Effector memory CD4-positive, alpha-beta T cell (primary cell): ENCODE measurements around the gene PPP1R16B.

ENCODE experiments used
- DNase-seq, 3 donors: peaks; one replicate each; pipeline ENCODE4 v3.0.0-alpha.2; 2020
- H3K27ac ChIP-seq: 2 replicates; pipeline ENCODE4 v1.7.0; 2013; ENCODE audit warnings: mild to moderate bottlenecking, low read length, moderate library complexity; ENCODE audit not compliant: insufficient read depth, poor library complexity, severe bottlenecking
- H3K27me3 ChIP-seq: replicated peaks from 2 replicates; pipeline ENCODE4 v1.7.0; 2013; ENCODE audit warnings: mild to moderate bottlenecking, low read length; ENCODE audit not compliant: insufficient read depth, control insufficient read depth, poor library complexity, severe bottlenecking
- H3K36me3 ChIP-seq: 2 replicates; pipeline ENCODE4 v1.7.0; 2013; ENCODE audit warnings: mild to moderate bottlenecking, low read length, moderate library complexity; ENCODE audit not compliant: control insufficient read depth, insufficient read depth
- H3K4me1 ChIP-seq: 2 replicates; pipeline ENCODE4 v1.7.0; 2013; ENCODE audit warnings: low read length, mild to moderate bottlenecking; ENCODE audit not compliant: control insufficient read depth, insufficient read depth, poor library complexity, severe bottlenecking
- H3K4me3 ChIP-seq: 2 replicates; pipeline ENCODE4 v1.7.0; 2013; ENCODE audit warnings: low read length, low read depth, mild to moderate bottlenecking; ENCODE audit not compliant: insufficient read depth, poor library complexity, severe bottlenecking
- H3K9me3 ChIP-seq: 2 replicates; pipeline ENCODE4 v1.7.0; 2013; ENCODE audit warnings: mild to moderate bottlenecking, low read length, moderate library complexity; ENCODE audit not compliant: control insufficient read depth

Gene PPP1R16B

DNA sequence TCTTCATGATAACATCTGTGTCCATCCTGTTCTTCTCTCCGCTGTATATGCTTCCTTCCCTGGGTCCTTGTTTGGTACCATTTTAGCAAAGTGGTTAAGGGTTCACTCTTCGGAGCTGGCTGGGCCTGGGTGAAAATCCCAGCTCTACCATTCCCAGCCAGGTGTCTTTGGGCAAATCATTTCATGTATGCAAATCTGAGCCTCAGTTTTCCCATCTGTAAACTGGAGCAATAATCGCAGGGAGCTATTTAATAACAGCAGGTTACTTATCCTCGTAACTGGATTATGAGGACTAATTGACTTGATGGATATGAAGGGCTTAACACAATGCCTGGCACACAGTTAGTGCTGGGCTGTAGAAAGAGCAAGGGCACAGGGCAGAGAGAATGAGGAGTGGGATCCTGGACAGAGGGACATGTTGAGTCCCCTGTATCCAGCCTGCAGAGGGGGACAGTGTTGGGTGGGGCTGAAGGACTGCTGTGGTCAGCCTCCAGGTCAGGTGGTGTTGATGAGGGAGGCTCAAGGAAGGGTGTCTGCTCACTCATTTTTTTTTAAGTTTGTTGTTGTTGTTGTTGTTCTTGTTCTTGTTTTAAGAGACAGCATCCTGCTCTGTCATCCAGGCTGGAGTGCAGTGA lies 76.4 kb downstream of the PPP1R16B start:
- Histone ChIP-seq H3K4me3 (no peak overlapping the region), H3K27me3 (no peaks in the 10 kb centered on the region), H3K9me3 (no peaks in the 10 kb centered on the region), H3K27ac (no peak overlapping the region), H3K36me3 (peaks cover 4% of the 10 kb centered on the region), H3K4me1 (no peaks in the 10 kb centered on the region)
- no peak for DNase-seq

GRCh38 chr20:38882600-38882999 lies 77.1 kb downstream of the PPP1R16B start:
- Histone ChIP-seq H3K36me3 (peaks cover 4% of the 10 kb centered on the region), H3K4me1 (no peaks in the 10 kb centered on the region), H3K27ac (no peak overlapping the region), H3K4me3 (no peak overlapping the region), H3K9me3 (no peaks in the 10 kb centered on the region), H3K27me3 (no peaks in the 10 kb centered on the region)
- DNase-seq = no peak

- H3K27me3 ChIP-seq = no peaks in the 10 kb centered on the region
- H3K9me3 ChIP-seq = no peaks in the 10 kb centered on the region
- no peaks in the 10 kb centered on the region for H3K4me1 ChIP-seq
- no peak for DNase-seq
- H3K36me3 ChIP-seq = peaks cover 4% of the 10 kb centered on the region
- no peak overlapping the region for H3K4me3 ChIP-seq
- no peak overlapping the region for H3K27ac ChIP-seq
Observed at GRCh38 chr20:38883081-38883980, 77.8 kb downstream of the PPP1R16B start.

DNA sequence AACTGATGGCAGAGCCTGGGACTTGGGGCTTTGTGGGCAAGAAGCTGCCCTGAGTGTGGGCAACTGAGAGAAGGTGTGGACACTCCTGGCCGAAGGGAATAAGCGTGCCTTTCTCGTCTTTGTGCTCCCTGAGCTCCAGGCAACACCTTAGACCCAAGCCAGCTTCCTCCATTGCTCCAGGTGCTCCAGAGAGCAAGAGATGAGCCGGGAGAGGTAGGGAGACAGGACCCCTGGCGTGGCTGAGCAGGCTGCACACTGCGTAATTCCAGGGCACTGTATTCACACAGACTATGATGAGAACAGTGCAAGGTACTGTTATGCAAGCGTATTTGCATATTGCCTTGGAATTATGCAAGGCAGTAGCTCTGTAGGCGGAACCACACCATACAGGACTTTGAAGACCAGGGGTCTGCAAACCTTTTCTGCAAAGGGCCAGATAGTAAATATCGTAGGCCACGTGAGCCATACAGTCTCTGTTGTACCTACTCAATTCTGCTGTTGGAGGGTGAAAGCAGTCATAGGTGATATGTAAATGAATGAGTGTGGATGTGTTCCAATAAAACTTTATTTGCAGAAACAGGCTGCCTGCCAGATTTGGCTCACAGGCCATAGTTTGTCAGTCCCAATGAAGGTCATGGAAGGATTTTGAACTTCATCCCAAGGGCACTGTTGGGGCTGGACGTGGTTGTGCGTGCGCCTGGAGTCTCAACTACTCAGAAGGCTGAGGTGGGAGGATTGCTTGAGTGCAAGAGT lies 78.7 kb downstream of the PPP1R16B start:
- H3K9me3 ChIP-seq = no peaks in the 10 kb centered on the region
- no peak for DNase-seq
- H3K36me3 ChIP-seq = peaks cover 4% of the 10 kb centered on the region
- no peaks in the 10 kb centered on the region for H3K4me1 ChIP-seq
- no peak overlapping the region for H3K27ac ChIP-seq
- H3K4me3 ChIP-seq = no peak overlapping the region
- H3K27me3 ChIP-seq = no peaks in the 10 kb centered on the region

- H3K27ac ChIP-seq = no peak overlapping the region
- H3K4me1 ChIP-seq = no peaks in the 10 kb centered on the region
- H3K9me3 ChIP-seq = no peaks in the 10 kb centered on the region
- no peaks in the 10 kb centered on the region for H3K27me3 ChIP-seq
- H3K36me3 ChIP-seq = peaks cover 12% of the 10 kb centered on the region
- H3K4me3 ChIP-seq = no peak overlapping the region
- DNase-seq = no peak
Observed at GRCh38 chr20:38885357-38885756, 79.9 kb downstream of the PPP1R16B start.

- Histone ChIP-seq H3K27me3 (no peaks in the 10 kb centered on the region), H3K27ac (no peak overlapping the region), H3K4me1 (peaks cover 3% of the 10 kb centered on the region), H3K36me3 (peaks cover 12% of the 10 kb centered on the region), H3K9me3 (no peaks in the 10 kb centered on the region), H3K4me3 (no peak overlapping the region)
- DNase-seq = no peak
Observed at GRCh38 chr20:38888059-38888831, 82.7 kb downstream of the PPP1R16B start.

DNA sequence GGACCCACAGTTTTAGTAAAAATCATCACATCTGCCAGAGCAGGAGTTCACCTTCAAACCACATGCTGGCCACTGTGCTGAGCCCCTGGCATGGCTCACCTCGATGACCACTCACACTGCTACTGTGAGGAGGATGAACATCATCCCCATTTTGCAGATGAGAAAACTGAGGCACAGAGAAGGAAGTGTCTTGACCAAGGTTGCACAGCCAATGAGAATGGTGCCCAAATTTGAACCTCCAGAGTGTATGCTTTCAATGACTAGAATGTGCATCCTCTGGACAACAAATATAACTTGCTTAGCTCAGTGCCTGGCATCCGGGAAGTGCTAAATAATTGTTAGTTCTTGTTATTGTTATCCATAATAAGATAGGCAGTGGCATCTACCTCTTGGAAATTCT lies 83.6 kb downstream of the PPP1R16B start:
- no peaks in the 10 kb centered on the region for H3K9me3 ChIP-seq
- no peaks in the 10 kb centered on the region for H3K27me3 ChIP-seq
- H3K4me1 ChIP-seq = peaks cover 11% of the 10 kb centered on the region
- no peak overlapping the region for H3K27ac ChIP-seq
- H3K36me3 ChIP-seq = peaks cover 8% of the 10 kb centered on the region
- H3K4me3 ChIP-seq = no peak overlapping the region
- no peak for DNase-seq

- no peak overlapping the region for H3K27ac ChIP-seq
- H3K27me3 ChIP-seq = no peaks in the 10 kb centered on the region
- peaks cover 13% of the 10 kb centered on the region for H3K4me1 ChIP-seq
- DNase-seq = no peak
- H3K9me3 ChIP-seq = no peaks in the 10 kb centered on the region
- no peak overlapping the region for H3K4me3 ChIP-seq
- peaks cover 8% of the 10 kb centered on the region for H3K36me3 ChIP-seq
Observed at GRCh38 chr20:38889792-38890496, 84.4 kb downstream of the PPP1R16B start.

GRCh38 chr20:38890497-38890818 lies 85.0 kb downstream of the PPP1R16B start:
- Histone ChIP-seq H3K9me3 (no peaks in the 10 kb centered on the region), H3K4me3 (no peak overlapping the region), H3K36me3 (peaks cover 10% of the 10 kb centered on the region), H3K4me1 (peaks cover 13% of the 10 kb centered on the region), H3K27me3 (no peaks in the 10 kb centered on the region), H3K27ac (no peak overlapping the region)
- DNase-seq = no peak
